K562 (cell line): ENCODE data around the gene CNTN5. TPM values are rescaled to one million over a fixed set of nuclear protein-coding genes. Genes with fewer than 3 reads are reported as not detected.

Experiments used
- ATAC-seq: fragments of 200-7000 bp; cut with Tn5 transposase; 3 replicates; pipeline ENCODE4 v1.9.1; 2020; ENCODE audit warnings: moderate library complexity
- BruUV-seq: library from RNA; stranded (reverse); fragments of 400-500 nt; replicated peaks from 2 replicates; lab custom pipeline; 2021; lab: Mats Ljungman, UMichigan
- CTCF ChIA-PET: fragments of 300-600 bp; formaldehyde crosslinking; extraction: SDS; loops from one replicate; lab custom pipeline; 2021; ENCODE audit warnings: low intra/inter-chr PET ratio; lab: Yijun Ruan, JAX
- POLR2A ChIA-PET: fragments of 300-600, 350-650 bp; sonication (Branson Sonifier 250); formaldehyde crosslinking; extraction: SDS; loops from one replicate; lab custom pipeline; 2021; ENCODE audit warnings: antibody characterized with exemption, inconsistent platforms; lab: Yijun Ruan, JAX
- DNase-seq, 4 experiments: peaks; one replicate each; pipeline versions ENCODE4 v3.0.0 to v3.0.0-alpha.2; 2011 to 2018; ENCODE audit warnings: low spot score in 3 of 4, mixed read lengths in 3 of 4; ENCODE audit errors: extremely low read depth in 1 of 4
- FAIRE-seq: peaks from 2 replicates; lab custom pipeline; 2011; peaks lifted over from hg19 to GRCh38; lab: Jason Lieb, UNC
- H2AFZ ChIP-seq: 2 replicates; pipeline ENCODE4 v1.6.0; 2011; ENCODE audit warnings: low read depth, low read length, control low read depth, inconsistent platforms
- H3K27ac ChIP-seq: fragments of 200-600 bp; 3 replicates; pipeline ENCODE4 v1.8.0; 2011; ENCODE audit warnings: low read depth, mild to moderate bottlenecking, control low read depth, inconsistent platforms, low read length, moderate library complexity, mixed read lengths; ENCODE audit errors: extremely low read depth
- H3K27me3 ChIP-seq, 2 experiments: fragments of 300-600 bp in 1 of 2; 2 replicates in 1 of 2; 3 replicates in 1 of 2; pipeline versions ENCODE4 v1.6.0 to v1.8.0; 2011; ENCODE audit warnings: inconsistent platforms in 2 of 2, low read length in 2 of 2, mild to moderate bottlenecking in 1 of 2, mixed read lengths in 1 of 2, moderate library complexity in 1 of 2; ENCODE audit not compliant: control insufficient read depth in 2 of 2, insufficient read depth in 2 of 2
- H3K36me3 ChIP-seq: fragments of 300-600 bp; 3 replicates; pipeline ENCODE4 v1.8.0; 2011; ENCODE audit warnings: mild to moderate bottlenecking, low read length, inconsistent platforms; ENCODE audit not compliant: control insufficient read depth, insufficient read depth
- H3K4me1 ChIP-seq, 2 experiments: fragments of 200-600 bp in 1 of 2; replicated peaks in 1 of 2; 2 replicates in 1 of 2; 3 replicates in 1 of 2; pipeline versions ENCODE4 v1.5.1 to v1.8.0; 2011; ENCODE audit warnings: inconsistent platforms in 2 of 2, low read length in 2 of 2, mild to moderate bottlenecking in 1 of 2, mixed read lengths in 1 of 2, moderate library complexity in 1 of 2; ENCODE audit not compliant: control insufficient read depth in 2 of 2, insufficient read depth in 2 of 2
- H3K4me2 ChIP-seq: 2 replicates; pipeline ENCODE4 v1.6.1; 2011; ENCODE audit warnings: low read length, control low read depth, inconsistent platforms, mixed read lengths; ENCODE audit not compliant: insufficient read depth
- H3K4me3 ChIP-seq: fragments of 200-600 bp; sonication (generic), shearing (Covaris generic); 2 replicates; pipeline ENCODE4 v1.5.1; 2016; ENCODE audit warnings: control low read depth, inconsistent platforms
- H3K79me2 ChIP-seq: fragments of 200-600 bp; 3 replicates; pipeline ENCODE4 v1.8.0; 2011; ENCODE audit warnings: low read length, inconsistent platforms; ENCODE audit not compliant: control insufficient read depth, insufficient read depth
- H3K9ac ChIP-seq, 2 experiments: 2 replicates each; pipeline versions ENCODE4 v1.6.0 to v1.6.1; 2011; ENCODE audit warnings: low read depth in 2 of 2, low read length in 2 of 2, control low read depth in 1 of 2, inconsistent platforms in 1 of 2, mild to moderate bottlenecking in 1 of 2, mixed read lengths in 1 of 2; ENCODE audit not compliant: insufficient read depth in 1 of 2
- H3K9me1 ChIP-seq: one replicate; pipeline ENCODE4 v1.6.0; 2011; ENCODE audit warnings: inconsistent platforms, mild to moderate bottlenecking, low read length, moderate library complexity; ENCODE audit not compliant: control insufficient read depth, insufficient read depth
- H3K9me3 ChIP-seq: replicated peaks from 2 replicates; pipeline ENCODE4 v1.5.1; 2011; ENCODE audit warnings: low read depth, low read length, inconsistent platforms; ENCODE audit not compliant: control insufficient read depth, insufficient read depth
- H4K20me1 ChIP-seq: replicated peaks from 2 replicates; pipeline ENCODE4 v1.6.1; 2011; ENCODE audit warnings: low read length, inconsistent platforms, mixed read lengths; ENCODE audit not compliant: control insufficient read depth, insufficient read depth
- ELF1 ChIP-seq: fragments of 200-800 bp; sonication (Bioruptor generic); IDR thresholded peaks from 2 replicates; pipeline ENCODE4 v1.6.1; 2016; ENCODE audit warnings: missing genetic modification characterization, missing compliant biosample characterization
- ETV6 ChIP-seq, 3 experiments: fragments of 150-350 bp in 1 of 3; sonication (generic) in 1 of 3; formaldehyde crosslinking in 1 of 3; IDR thresholded peaks; 2 replicates each; pipeline versions ENCODE4 v1.6.1 to v1.8.0; 2014 to 2022; ENCODE audit warnings: borderline replicate concordance in 2 of 3, low read depth in 2 of 3, antibody characterized with exemption in 1 of 3, low read length in 1 of 3, mild to moderate bottlenecking in 1 of 3, missing genetic modification reagents in 1 of 3
- KHSRP ChIP-seq: fragments of 450-650 bp; IDR thresholded peaks from 2 replicates; pipeline ENCODE4 v1.6.1; 2017
- NCOR1 ChIP-seq: fragments of 450-650 bp; IDR thresholded peaks from 2 replicates; pipeline ENCODE4 v1.6.1; 2016; ENCODE audit warnings: mild to moderate bottlenecking, moderate library complexity
- NFRKB ChIP-seq: fragments of 450-650 bp; IDR thresholded peaks from 2 replicates; pipeline ENCODE4 v1.6.1; 2016; ENCODE audit warnings: low read depth
- OTX1 ChIP-seq: fragments of 450-650 bp; formaldehyde crosslinking; IDR thresholded peaks from 2 replicates; pipeline ENCODE4 v1.4.0; 2022; ENCODE audit warnings: mild to moderate bottlenecking
- PHB2 ChIP-seq: fragments of 450-650 bp; IDR thresholded peaks from 2 replicates; pipeline ENCODE4 v1.6.1; 2017; ENCODE audit warnings: low read depth
- SRSF9 ChIP-seq: fragments of 200-400 bp; formaldehyde crosslinking; IDR thresholded peaks from 2 replicates; pipeline ENCODE4 v1.6.1; 2017; ENCODE audit warnings: low read depth, low read length, borderline replicate concordance
- ZC3H8 ChIP-seq: fragments of 450-650 bp; IDR thresholded peaks from 2 replicates; pipeline ENCODE4 v1.6.1; 2017
- ZNF165 ChIP-seq: fragments of 250-450 bp; sonication (Bioruptor Pico); IDR thresholded peaks from 2 replicates; pipeline ENCODE4 v1.4.0; 2020; ENCODE audit warnings: borderline replicate concordance
- ZNF239 ChIP-seq: fragments of 250-450 bp; sonication (Bioruptor Pico); IDR thresholded peaks from 2 replicates; pipeline ENCODE4 v1.4.0; 2020; ENCODE audit warnings: mild to moderate bottlenecking
- ZNF3 ChIP-seq: fragments of 250-450 bp; sonication (Bioruptor Pico); IDR thresholded peaks from 2 replicates; pipeline ENCODE4 v1.5.0; 2021; ENCODE audit warnings: mild to moderate bottlenecking, moderate library complexity
- WGBS: fragments of 100-300 bp; shearing (Covaris generic); methylation state at CpG from one replicate; pipeline ENCODE4 v1.1.6; 2016; ENCODE audit warnings: low coverage, mixed read lengths; ENCODE audit not compliant: insufficient coverage; ENCODE audit errors: missing lambda C conversion rate; 5-methylcytosine and 5-hydroxymethylcytosine counted together
- in situ Hi-C: fragments of 300-500 bp; cut with MboI; formaldehyde crosslinking; loops from 4 replicates; pipeline ENCODE4 v1.15.0; 2018; ENCODE audit warnings: inconsistent platforms, mixed read lengths
- intact Hi-C: fragments of 100-400 bp; cut with micrococcal nuclease; formaldehyde crosslinking; loops from 2 replicates; pipeline ENCODE4 v1.14.2; 2022
- polyA plus RNA-seq, 8 experiments: library from polyadenylated mRNA; depleted of rRNA in 4 of 8; stranded (reverse) in 5 of 8; unstranded in 3 of 8; fragments of >200 nt; fragmentation: Nextera tagmentation in 2 of 8; fragmentation: Illumina TruSeq in 1 of 8; extraction: Ambion mirVana in 2 of 8; extraction: Trizol in 1 of 8; gene quantifications; 2 replicates each; pipeline versions ENCODE4 v1.2.1 to v1.2.3, GENCODE V29; 2011 to 2014; ENCODE audit warnings: inconsistent platforms in 1 of 8, missing spikeins in 1 of 8
- total RNA-seq, 7 experiments: library from RNA; depleted of rRNA in 6 of 7; stranded (reverse); fragments of >200 nt in 6 of 7; fragmentation: Illumina TruSeq in 2 of 7; extraction: Trizol in 2 of 7; gene quantifications; 2 replicates each; pipeline versions ENCODE4 v1.2.1 to v1.2.3, GENCODE V29; 2011 to 2021; ENCODE audit warnings: low replicate concordance in 1 of 7
- TF ChIP-seq, protein P1 (sequence below), 2 experiments: fragments of 200-800 bp in 1 of 2; sonication (Bioruptor generic) in 1 of 2; sonication (generic) in 1 of 2; formaldehyde crosslinking in 1 of 2; IDR thresholded peaks in 1 of 2; conservative IDR thresholded peaks in 1 of 2; 2 replicates each; pipeline versions ENCODE4 v1.5.0 to v1.6.1; 2016 to 2020; ENCODE audit warnings: missing compliant biosample characterization in 1 of 2, missing genetic modification characterization in 1 of 2, missing genetic modification reagents in 1 of 2

CNTN5 gene
- total and polyA plus RNA-seq, 9 of the 15 experiments (the other 6 are each of a cell fraction or from before 2014, with no cell fraction given), result 0.03 TPM; not detected in 8

DNA sequence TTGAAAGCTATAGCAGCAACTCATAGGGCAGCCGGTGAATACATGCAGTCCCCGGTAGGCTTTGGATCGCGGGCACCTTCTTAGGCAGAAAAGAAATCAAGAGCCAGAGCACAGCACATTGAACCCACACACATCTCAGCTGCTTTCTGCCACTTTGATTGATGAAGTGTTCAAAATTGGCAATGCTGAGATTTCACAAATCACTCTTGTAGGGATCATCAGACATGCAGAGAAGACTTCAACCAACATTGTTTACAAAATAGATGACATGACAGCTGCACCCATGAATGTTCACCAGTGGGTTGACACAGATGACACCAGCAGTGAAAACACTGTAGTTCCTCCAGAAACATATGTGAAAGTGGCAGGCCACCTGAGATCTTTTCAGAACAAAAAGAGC lies 1316.1 kb downstream of the CNTN5 start:
- no TSS peak for BruUV-seq
- CTCF ChIA-PET, result no interaction called here
- no peaks in the 10 kb centered on the region for H3K4me1 ChIP-seq
- no peaks in the 10 kb centered on the region for H3K79me2 ChIP-seq
- intact Hi-C loops, result no loop called here
- TF ChIP-seq ZNF165, result no peak
- TF ChIP-seq PHB2, result no peak
- no peak for TF ChIP-seq NCOR1
- TF ChIP-seq ZC3H8, result no peak
- TF ChIP-seq ELF1, result no peak
- TF ChIP-seq, all 486 proteins: peak for 0
- no peak overlapping the region for H2AFZ ChIP-seq
- 0% methylated on average over 4 of the region's 4 CpGs for WGBS
- H4K20me1 ChIP-seq, result no peaks in the 10 kb centered on the region
- no peaks in the 10 kb centered on the region for H3K36me3 ChIP-seq
- DNase-seq (no peak), ATAC-seq (no peak), FAIRE-seq (no peak)
- no peak overlapping the region for H3K9ac ChIP-seq
- POLR2A ChIA-PET, result no interaction called here
- no peaks in the 10 kb centered on the region for H3K9me1 ChIP-seq
- no peak overlapping the region for H3K27ac ChIP-seq
- in situ Hi-C loops, result no loop called here
- no peaks in the 10 kb centered on the region for H3K27me3 ChIP-seq
- no peak overlapping the region for H3K4me3 ChIP-seq
- H3K9me3 ChIP-seq, result no peaks in the 10 kb centered on the region
- H3K4me2 ChIP-seq, result no peak overlapping the region

GRCh38 chr11:100338144-100338840 lies 1317.5 kb downstream of the CNTN5 start:
- Histone ChIP-seq H3K4me3 (no peak overlapping the region), H3K79me2 (no peaks in the 10 kb centered on the region), H2AFZ (no peak overlapping the region), H3K27ac (no peak overlapping the region), H3K9me1 (no peaks in the 10 kb centered on the region), H4K20me1 (no peaks in the 10 kb centered on the region), H3K36me3 (no peaks in the 10 kb centered on the region), H3K4me1 (no peaks in the 10 kb centered on the region), H3K9me3 (no peaks in the 10 kb centered on the region), H3K27me3 (no peaks in the 10 kb centered on the region), H3K9ac (no peak overlapping the region), H3K4me2 (no peak overlapping the region)
- whole genome bisulfite sequencing, result 3% methylated on average over 5 of the region's 6 CpGs
- in situ Hi-C loops (no loop called here), intact Hi-C loops (no loop called here)
- DNase-seq (no peak), FAIRE-seq (no peak), ATAC-seq (no peak)
- ChIA-PET CTCF (no interaction called here), POLR2A (no interaction called here)
- no TSS peak for BruUV-seq
- TF ChIP-seq ZNF239 (CRISPR knock-in tag), result no peak
- TF ChIP-seq ETV6 (IDR thresholded peaks at IDR 0.05; ENCODE audit: borderline replicate concordance in 1 of 2, low read depth in 2 of 2, low read length in 1 of 2), result no peak
- no peak for TF ChIP-seq ETV6 (CRISPR knock-in tag; IDR thresholded peaks at IDR 0.05; ENCODE audit: borderline replicate concordance)
- no peak for TF ChIP-seq ZNF3 (CRISPR knock-in tag)
- TF ChIP-seq NFRKB, result no peak
- TF ChIP-seq, protein P1, sequence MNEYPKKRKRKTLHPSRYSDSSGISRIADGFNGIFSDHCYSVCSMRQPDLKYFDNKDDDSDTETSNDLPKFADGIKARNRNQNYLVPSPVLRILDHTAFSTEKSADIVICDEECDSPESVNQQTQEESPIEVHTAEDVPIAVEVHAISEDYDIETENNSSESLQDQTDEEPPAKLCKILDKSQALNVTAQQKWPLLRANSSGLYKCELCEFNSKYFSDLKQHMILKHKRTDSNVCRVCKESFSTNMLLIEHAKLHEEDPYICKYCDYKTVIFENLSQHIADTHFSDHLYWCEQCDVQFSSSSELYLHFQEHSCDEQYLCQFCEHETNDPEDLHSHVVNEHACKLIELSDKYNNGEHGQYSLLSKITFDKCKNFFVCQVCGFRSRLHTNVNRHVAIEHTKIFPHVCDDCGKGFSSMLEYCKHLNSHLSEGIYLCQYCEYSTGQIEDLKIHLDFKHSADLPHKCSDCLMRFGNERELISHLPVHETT (CRISPR knock-in tag; conservative IDR thresholded peaks at IDR 0.05 in 1 of 2, IDR thresholded peaks at IDR 0.05 in 1 of 2), result no peak
- no peak for TF ChIP-seq OTX1
- TF ChIP-seq SRSF9, result no peak
- TF ChIP-seq KHSRP, result no peak
